HFF-Myc (cell line): ENCODE results near the gene FZR1.

ENCODE experiments used
- DNase-seq: peaks from one replicate; pipeline ENCODE4 v3.0.0-alpha.2; 2011; ENCODE audit warnings: low read depth; ENCODE audit errors: extremely low read depth
- H3K4me3 ChIP-seq: replicated peaks from 2 replicates; pipeline ENCODE4 v1.5.1; 2011; ENCODE audit warnings: low read depth, mild to moderate bottlenecking, control low read depth, low read length
- CTCF ChIP-seq: IDR thresholded peaks from 2 replicates; pipeline ENCODE4 v1.5.1; 2012; ENCODE audit warnings: mild to moderate bottlenecking, low read depth, low read length, control low read depth; ENCODE audit errors: missing control alignments

FZR1 gene

GRCh38 chr19:3505598-3506383 lies at the start of gene FZR1:
TSS of gene FZR1 (plus strand) at chr19:3506311. CDS start at chr19:3522990, 16,679 bp downstream.
- peak; percentile 88 for DNase-seq
- peak within 1 kb of the TSS; percentile 64 for H3K4me3 ChIP-seq
- no peak for TF ChIP-seq CTCF

DNA sequence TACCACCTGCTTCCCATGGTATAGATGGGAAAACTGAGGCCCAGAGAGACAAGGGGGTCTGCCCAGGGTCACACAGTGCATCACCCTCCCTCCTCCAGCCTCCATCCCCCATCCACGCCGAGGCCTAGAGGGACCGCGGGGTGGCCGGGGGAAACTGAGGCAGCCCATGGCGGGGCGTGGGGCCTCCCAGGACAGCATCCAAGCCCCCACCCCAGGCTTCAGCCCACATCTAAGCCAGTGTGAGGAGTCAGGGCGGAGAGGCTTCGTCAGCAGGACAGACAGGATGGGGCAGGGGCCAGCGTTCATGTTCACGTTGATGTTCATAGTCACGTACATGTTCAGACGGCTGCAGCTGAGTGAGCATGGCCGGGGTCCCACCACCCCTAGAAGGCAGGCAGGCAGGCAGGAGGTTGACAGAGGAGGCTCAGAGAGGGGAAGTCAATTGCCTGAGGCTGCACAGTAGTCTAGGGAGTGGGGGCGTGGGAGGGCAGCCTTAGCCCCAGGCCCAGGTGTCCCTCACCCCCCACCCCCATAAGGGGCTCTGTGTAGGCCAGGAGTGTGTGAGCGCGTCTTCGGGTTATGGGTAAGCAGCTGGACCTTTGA lies 49.1 kb upstream of the FZR1 start:
- TF ChIP-seq CTCF: no peak
- no peak for DNase-seq
- no peak overlapping the region for H3K4me3 ChIP-seq

DNA sequence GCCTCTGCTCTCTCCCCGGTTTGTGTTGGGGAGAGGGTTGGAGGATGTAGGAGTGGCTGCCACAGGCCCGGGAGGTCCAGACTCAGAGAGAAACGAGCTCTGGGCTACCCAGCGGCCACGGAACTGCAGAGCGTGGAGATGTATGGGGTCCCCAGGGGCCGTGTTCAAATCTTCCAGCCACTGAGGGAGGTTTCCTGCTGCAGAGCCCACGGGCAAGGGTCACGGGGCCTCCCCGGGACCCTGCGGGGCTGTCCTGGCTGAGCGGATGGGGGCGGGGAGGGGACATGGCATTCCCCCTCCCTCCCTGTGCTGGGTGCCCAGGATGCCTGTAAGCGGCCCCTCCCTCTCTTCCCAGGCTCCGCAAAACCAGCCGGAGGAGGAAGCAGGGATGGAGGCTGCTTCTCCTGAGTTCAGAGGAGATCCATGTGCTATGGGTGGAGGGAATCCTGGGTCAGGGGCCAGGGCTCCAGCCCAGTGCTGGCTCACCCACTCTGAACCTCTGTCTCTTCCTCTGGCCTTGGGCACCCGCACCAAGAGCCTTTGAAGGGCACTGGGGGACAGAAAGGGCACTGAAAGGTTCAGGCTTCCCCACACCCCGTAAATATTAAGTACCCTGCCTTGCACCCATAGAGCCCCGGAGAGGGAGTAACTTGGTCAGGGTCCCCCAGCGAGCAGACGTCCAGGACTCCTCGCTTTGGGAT lies 48.4 kb upstream of the FZR1 start:
- DNase-seq: no peak
- no peak for TF ChIP-seq CTCF
- H3K4me3 ChIP-seq: no peak overlapping the region

- DNase-seq: no peak
- H3K4me3 ChIP-seq: no peak overlapping the region
- no peak for TF ChIP-seq CTCF
Observed at GRCh38 chr19:3458229-3459088, 47.7 kb upstream of the FZR1 start.

DNA sequence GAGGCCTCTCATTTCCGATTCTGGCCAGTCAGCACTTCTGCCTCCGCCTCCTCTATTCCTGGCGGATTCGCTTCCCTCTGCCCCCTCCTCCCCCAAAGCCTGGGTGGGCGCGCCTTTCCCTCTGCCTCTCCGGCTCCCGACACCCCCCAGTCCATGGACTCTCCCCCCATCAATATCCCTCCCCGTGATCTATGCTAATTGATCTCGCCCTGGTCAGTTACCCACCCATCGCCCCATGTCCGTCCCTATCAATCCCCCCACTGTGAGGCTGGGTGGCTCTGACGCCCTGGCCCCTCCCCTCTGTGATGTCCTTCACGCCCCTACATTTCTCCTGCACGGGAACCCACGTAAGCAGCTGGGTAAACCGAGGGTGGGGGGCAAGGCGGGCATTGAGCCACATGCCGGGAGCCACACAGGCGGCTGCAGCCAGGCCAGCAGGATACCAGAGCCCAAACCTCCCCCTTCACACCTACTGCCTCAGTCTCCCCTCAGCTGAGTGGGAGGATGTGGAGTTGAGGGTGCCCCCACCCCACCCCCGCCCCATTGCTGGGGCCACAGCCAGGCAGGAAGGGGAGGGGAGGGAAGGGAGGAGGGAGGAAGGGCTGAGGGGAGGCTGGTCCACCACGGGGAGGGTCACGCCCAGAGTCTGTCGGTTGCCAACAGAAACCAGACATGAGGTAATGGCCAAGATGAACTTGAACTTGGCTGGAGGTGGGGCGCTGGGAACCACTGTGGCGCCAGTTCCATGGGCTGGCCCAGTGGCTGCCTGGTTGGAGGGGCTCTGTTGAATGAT lies 46.8 kb upstream of the FZR1 start:
- no peak for TF ChIP-seq CTCF
- DNase-seq: peak; percentile 31
- no peak overlapping the region for H3K4me3 ChIP-seq
